SU-DHL-6 (cell line): ENCODE data around the gene NPSR1.
"Not testable (repeated sequence)": the region's sequence is repeated elsewhere in the genome, so short reads cannot be mapped to it uniquely, and the experiment has no call there.

Experiments used
- H2AFZ ChIP-seq: fragments of 200-600 bp; sonication (generic); 2 replicates; pipeline ENCODE4 v1.6.1; 2014; ENCODE audit warnings: low read depth, mild to moderate bottlenecking, moderate library complexity, mixed read lengths, antibody characterized with exemption, low read length; ENCODE audit not compliant: severe bottlenecking
- H3F3A ChIP-seq: fragments of 200-600 bp; shearing (Covaris generic); 2 replicates; pipeline ENCODE4 v1.6.0; 2016; ENCODE audit warnings: antibody characterized with exemption, mild to moderate bottlenecking; ENCODE audit not compliant: insufficient read depth
- H3K27ac ChIP-seq: fragments of 200-600 bp; sonication (generic); 2 replicates; pipeline ENCODE4 v1.5.1; 2016; ENCODE audit warnings: low read depth, mild to moderate bottlenecking, low read length, moderate library complexity, mixed read lengths
- H3K27me3 ChIP-seq: fragments of 200-600 bp; sonication (generic), shearing (Covaris generic); 2 replicates; pipeline ENCODE4 v1.6.0; 2014; ENCODE audit warnings: mild to moderate bottlenecking, low read length
- H3K36me3 ChIP-seq: fragments of 200-600 bp; sonication (generic); 2 replicates; pipeline ENCODE4 v1.6.1; 2014; ENCODE audit warnings: mild to moderate bottlenecking, low read length, mixed read lengths
- H3K4me2 ChIP-seq: fragments of 300-600, 200-600 bp; shearing (Covaris generic), sonication (generic); 2 replicates; pipeline ENCODE4 v1.6.0; 2014; ENCODE audit warnings: low read length, low read depth, mild to moderate bottlenecking; ENCODE audit not compliant: poor library complexity, severe bottlenecking
- H3K4me3 ChIP-seq: fragments of 200-600 bp; sonication (generic); 2 replicates; pipeline ENCODE4 v1.5.1; 2014; ENCODE audit warnings: antibody characterized with exemption, low read length, mild to moderate bottlenecking, mixed read lengths; ENCODE audit not compliant: insufficient read depth, poor library complexity, severe bottlenecking
- H3K79me2 ChIP-seq: fragments of 200-600 bp; sonication (generic); 2 replicates; pipeline ENCODE4 v1.6.1; 2014; ENCODE audit warnings: mild to moderate bottlenecking, low read length, moderate library complexity; ENCODE audit not compliant: insufficient read depth
- H3K9ac ChIP-seq: fragments of 200-600 bp; sonication (generic); 2 replicates; pipeline ENCODE4 v1.7.0; 2014; ENCODE audit warnings: mild to moderate bottlenecking, low read length
- H3K9me2 ChIP-seq: fragments of 200-600 bp; sonication (generic); replicated peaks from 2 replicates; pipeline ENCODE4 v1.6.1; 2014; ENCODE audit warnings: low read length; ENCODE audit not compliant: insufficient read depth
- H3K9me3 ChIP-seq: fragments of 200-600 bp; sonication (generic); 2 replicates; pipeline ENCODE4 v1.6.1; 2014; ENCODE audit warnings: low read length, mixed read lengths; ENCODE audit not compliant: insufficient read depth
- H4K20me1 ChIP-seq: fragments of 200-600 bp; sonication (generic); 2 replicates; pipeline ENCODE4 v1.6.1; 2014; ENCODE audit warnings: low read depth, mild to moderate bottlenecking, antibody characterized with exemption, low read length, moderate library complexity, mixed read lengths
- EZH2phosphoT487 ChIP-seq: fragments of 200-600 bp; sonication (generic), shearing (Covaris generic); conservative IDR thresholded peaks from 2 replicates; pipeline ENCODE4 v1.6.1; 2018; ENCODE audit warnings: mild to moderate bottlenecking, antibody characterized with exemption, low read length, moderate library complexity, mixed read lengths
- TF ChIP-seq, protein P1 (sequence below): fragments of 200-600 bp; sonication (generic); IDR thresholded peaks from one replicate; pipeline ENCODE4 v1.5.1; 2017; ENCODE audit warnings: antibody characterized with exemption, mild to moderate bottlenecking, low read length, moderate library complexity; ENCODE audit not compliant: insufficient read depth, poor library complexity, severe bottlenecking

NPSR1 gene

GRCh38 chr7:34850681-34851080 lies 192.7 kb downstream of the NPSR1 start:
- H3K27ac ChIP-seq, result no peak overlapping the region
- no peaks in the 10 kb centered on the region for H3F3A ChIP-seq
- TF ChIP-seq, protein P1, sequence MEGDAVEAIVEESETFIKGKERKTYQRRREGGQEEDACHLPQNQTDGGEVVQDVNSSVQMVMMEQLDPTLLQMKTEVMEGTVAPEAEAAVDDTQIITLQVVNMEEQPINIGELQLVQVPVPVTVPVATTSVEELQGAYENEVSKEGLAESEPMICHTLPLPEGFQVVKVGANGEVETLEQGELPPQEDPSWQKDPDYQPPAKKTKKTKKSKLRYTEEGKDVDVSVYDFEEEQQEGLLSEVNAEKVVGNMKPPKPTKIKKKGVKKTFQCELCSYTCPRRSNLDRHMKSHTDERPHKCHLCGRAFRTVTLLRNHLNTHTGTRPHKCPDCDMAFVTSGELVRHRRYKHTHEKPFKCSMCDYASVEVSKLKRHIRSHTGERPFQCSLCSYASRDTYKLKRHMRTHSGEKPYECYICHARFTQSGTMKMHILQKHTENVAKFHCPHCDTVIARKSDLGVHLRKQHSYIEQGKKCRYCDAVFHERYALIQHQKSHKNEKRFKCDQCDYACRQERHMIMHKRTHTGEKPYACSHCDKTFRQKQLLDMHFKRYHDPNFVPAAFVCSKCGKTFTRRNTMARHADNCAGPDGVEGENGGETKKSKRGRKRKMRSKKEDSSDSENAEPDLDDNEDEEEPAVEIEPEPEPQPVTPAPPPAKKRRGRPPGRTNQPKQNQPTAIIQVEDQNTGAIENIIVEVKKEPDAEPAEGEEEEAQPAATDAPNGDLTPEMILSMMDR, result no peak
- TF ChIP-seq EZH2phosphoT487, result no peak
- no peak overlapping the region for H3K4me3 ChIP-seq
- H2AFZ ChIP-seq, result no peak overlapping the region
- H3K9me2 ChIP-seq, result no peaks in the 10 kb centered on the region
- no peak overlapping the region for H3K9ac ChIP-seq
- no peaks in the 10 kb centered on the region for H4K20me1 ChIP-seq
- H3K4me2 ChIP-seq, result no peak overlapping the region
- H3K79me2 ChIP-seq, result no peaks in the 10 kb centered on the region
- H3K36me3 ChIP-seq, result no peaks in the 10 kb centered on the region
- H3K9me3 ChIP-seq, result no peaks in the 10 kb centered on the region
- H3K27me3 ChIP-seq, result no peaks in the 10 kb centered on the region

DNA sequence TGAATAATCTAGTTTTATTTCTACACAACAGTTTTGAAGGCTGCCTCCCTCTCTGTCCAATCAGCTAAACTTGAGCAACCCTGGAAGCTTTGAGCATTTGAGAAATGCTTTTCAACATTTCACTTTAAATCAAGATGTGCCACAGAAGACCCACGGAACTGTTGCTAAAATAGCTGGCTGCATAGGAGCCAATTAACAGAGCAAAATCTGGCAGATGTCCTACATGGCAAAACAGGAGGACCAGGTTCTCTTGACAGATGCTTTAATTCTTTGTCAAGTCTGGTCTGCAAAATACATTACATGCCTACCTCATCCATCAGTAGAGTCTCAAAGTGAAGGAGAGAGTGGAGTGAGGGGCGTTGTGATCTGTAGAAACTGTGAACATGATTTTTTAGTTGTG lies 193.4 kb downstream of the NPSR1 start:
- Histone ChIP-seq H3K79me2 (no peaks in the 10 kb centered on the region), H3K27ac (no peak overlapping the region), H2AFZ (no peak overlapping the region), H3F3A (no peaks in the 10 kb centered on the region), H3K9me3 (no peaks in the 10 kb centered on the region), H4K20me1 (no peaks in the 10 kb centered on the region), H3K4me3 (no peak overlapping the region), H3K36me3 (no peaks in the 10 kb centered on the region), H3K9ac (no peak overlapping the region), H3K9me2 (no peaks in the 10 kb centered on the region), H3K27me3 (no peaks in the 10 kb centered on the region), H3K4me2 (no peak overlapping the region)
- TF ChIP-seq, protein P1, result no peak
- TF ChIP-seq EZH2phosphoT487, result no peak

DNA sequence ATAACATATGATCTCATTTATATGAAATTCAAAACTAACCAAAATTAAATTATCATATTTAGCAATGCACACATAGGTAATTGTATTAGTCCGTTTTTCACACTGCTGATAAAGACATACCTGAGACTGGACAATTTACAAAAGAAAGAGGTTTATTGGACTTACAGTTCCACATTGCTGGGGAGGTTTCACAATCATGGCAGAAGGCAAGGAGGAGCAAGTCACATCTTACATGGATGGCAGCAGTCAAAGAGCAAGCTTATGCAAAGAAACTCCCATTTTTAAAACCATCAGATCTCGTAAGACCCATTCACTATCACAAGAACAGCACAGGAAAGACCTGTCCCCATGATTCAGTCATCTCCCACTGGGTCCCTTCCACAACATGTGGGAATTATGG lies 200.4 kb downstream of the NPSR1 start:
- not testable (repeated sequence) for H4K20me1 ChIP-seq, H3K9me3 ChIP-seq, H2AFZ ChIP-seq, H3K9me2 ChIP-seq, H3K79me2 ChIP-seq, H3K36me3 ChIP-seq, H3K4me2 ChIP-seq, H3K27ac ChIP-seq, H3F3A ChIP-seq, H3K27me3 ChIP-seq, H3K9ac ChIP-seq, H3K4me3 ChIP-seq

DNA sequence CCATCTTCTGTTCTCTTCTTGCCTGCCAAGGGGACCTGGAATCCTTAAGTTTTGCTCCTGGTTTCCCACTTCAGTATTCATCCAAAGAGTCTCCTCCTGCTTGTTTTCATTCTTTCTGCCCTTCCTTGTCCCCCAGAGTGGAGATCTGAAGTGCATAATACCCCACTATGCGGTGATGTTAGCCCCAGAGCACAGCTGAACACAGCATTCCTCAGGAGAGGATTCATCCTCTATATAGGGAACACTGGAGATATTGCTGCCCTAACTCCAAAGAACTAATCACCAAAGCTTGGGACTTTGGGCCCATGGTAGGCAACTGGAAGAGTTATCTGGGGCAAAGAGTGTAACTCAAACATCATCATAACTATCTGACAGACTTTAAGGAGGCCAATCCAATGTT lies 201.3 kb downstream of the NPSR1 start:
- not testable (repeated sequence) for H3K27ac ChIP-seq, H3F3A ChIP-seq, H3K79me2 ChIP-seq, H3K9me2 ChIP-seq, H3K4me3 ChIP-seq, H3K9me3 ChIP-seq, H2AFZ ChIP-seq, H4K20me1 ChIP-seq, H3K4me2 ChIP-seq, H3K9ac ChIP-seq, H3K36me3 ChIP-seq, H3K27me3 ChIP-seq

DNA sequence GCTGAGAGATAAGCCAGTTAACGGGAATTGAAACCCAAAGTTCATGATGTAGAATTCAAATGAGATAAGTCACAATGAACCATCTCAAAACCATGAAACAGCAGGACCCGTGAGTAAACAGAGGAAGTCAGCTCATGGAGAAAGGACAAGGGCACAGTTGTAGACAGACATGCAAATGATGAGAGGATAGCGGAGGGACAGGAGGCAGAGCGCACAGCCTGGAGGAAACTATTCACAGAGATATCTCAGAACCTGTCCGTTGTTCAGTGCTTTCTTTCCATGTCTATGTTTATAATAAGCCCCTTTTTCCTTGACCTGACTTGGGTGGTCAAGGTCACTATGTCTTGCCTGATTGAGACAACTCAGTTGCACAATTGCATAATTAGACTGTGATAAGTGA lies 208.2 kb downstream of the NPSR1 start:
- not testable (repeated sequence) for H3K4me3 ChIP-seq, H3K27me3 ChIP-seq, H3F3A ChIP-seq, H3K9me2 ChIP-seq, H3K36me3 ChIP-seq, H3K27ac ChIP-seq, H3K79me2 ChIP-seq, H3K9ac ChIP-seq, H2AFZ ChIP-seq, H3K4me2 ChIP-seq, H4K20me1 ChIP-seq, H3K9me3 ChIP-seq

DNA sequence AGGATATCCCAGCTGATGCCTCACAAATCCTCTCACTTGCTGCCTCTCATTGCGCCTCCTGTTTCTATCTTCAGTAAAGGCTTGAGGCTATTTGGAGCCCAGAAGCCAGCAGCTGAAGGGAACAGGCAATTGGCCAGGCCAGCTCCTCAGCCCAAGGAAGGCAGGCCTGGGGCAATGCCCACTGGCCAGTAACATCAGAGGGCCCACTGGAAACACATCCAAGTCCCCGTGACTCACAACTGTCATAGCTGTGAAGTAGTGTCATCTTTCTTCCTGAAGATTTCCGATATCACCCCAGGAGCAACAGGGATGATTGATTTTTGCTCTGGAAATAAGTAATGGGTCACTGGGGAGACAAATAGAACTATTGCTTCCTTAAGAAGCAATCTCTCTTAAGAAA lies 209.3 kb downstream of the NPSR1 start:
- not testable (repeated sequence) for H3K27me3 ChIP-seq, H3K9ac ChIP-seq, H2AFZ ChIP-seq, H3K27ac ChIP-seq, H3K9me2 ChIP-seq, H3K79me2 ChIP-seq, H3F3A ChIP-seq, H3K4me3 ChIP-seq, H3K4me2 ChIP-seq, H3K9me3 ChIP-seq, H4K20me1 ChIP-seq, H3K36me3 ChIP-seq

DNA sequence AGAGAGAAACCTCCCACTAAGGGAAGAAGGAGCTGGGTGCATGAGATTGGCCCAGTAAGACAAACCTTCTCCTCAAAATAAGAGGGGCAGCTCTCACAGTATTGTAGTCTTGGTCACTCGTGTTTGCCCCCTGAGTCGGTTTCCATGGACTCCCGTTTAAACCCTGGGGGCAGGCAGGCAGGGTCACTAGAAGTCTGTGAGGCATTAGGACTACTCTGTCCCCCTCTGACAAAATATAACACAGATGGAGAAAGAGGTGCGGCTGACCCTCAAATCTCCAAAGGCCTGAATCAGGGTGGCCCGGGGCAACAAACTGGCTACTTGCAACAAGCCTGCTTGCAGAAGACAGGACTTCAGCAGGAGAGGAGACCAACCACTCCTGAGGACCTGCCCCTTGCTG lies 210.6 kb downstream of the NPSR1 start:
- not testable (repeated sequence) for H3K9ac ChIP-seq, H3K9me2 ChIP-seq, H3K4me3 ChIP-seq, H3K79me2 ChIP-seq, H3K36me3 ChIP-seq, H4K20me1 ChIP-seq, H2AFZ ChIP-seq, H3K9me3 ChIP-seq, H3K27ac ChIP-seq, H3K4me2 ChIP-seq, H3F3A ChIP-seq, H3K27me3 ChIP-seq
